K562 (cell line): ENCODE measurements around the gene PTBP3. TPM values are rescaled to one million over a fixed set of nuclear protein-coding genes. Genes with fewer than 3 reads are reported as not detected.

Experiments used
- ATAC-seq: fragments of 200-7000 bp; cut with Tn5 transposase; 3 replicates; pipeline ENCODE4 v1.9.1; 2020; ENCODE audit warnings: moderate library complexity
- BruUV-seq: library from RNA; stranded (reverse); fragments of 400-500 nt; replicated peaks from 2 replicates; lab custom pipeline; 2021; lab: Mats Ljungman, UMichigan
- CTCF ChIA-PET: fragments of 300-600 bp; formaldehyde crosslinking; extraction: SDS; loops from one replicate; lab custom pipeline; 2021; ENCODE audit warnings: low intra/inter-chr PET ratio; lab: Yijun Ruan, JAX
- POLR2A ChIA-PET: fragments of 300-600, 350-650 bp; sonication (Branson Sonifier 250); formaldehyde crosslinking; extraction: SDS; loops from one replicate; lab custom pipeline; 2021; ENCODE audit warnings: antibody characterized with exemption, inconsistent platforms; lab: Yijun Ruan, JAX
- DNase-seq, 4 experiments: peaks; one replicate each; pipeline versions ENCODE4 v3.0.0 to v3.0.0-alpha.2; 2011 to 2018; ENCODE audit warnings: low spot score in 3 of 4, mixed read lengths in 3 of 4; ENCODE audit errors: extremely low read depth in 1 of 4
- FAIRE-seq: peaks from 2 replicates; lab custom pipeline; 2011; peaks lifted over from hg19 to GRCh38; lab: Jason Lieb, UNC
- H2AFZ ChIP-seq: 2 replicates; pipeline ENCODE4 v1.6.0; 2011; ENCODE audit warnings: low read depth, low read length, control low read depth, inconsistent platforms
- H3K27ac ChIP-seq: fragments of 200-600 bp; 3 replicates; pipeline ENCODE4 v1.8.0; 2011; ENCODE audit warnings: low read depth, mild to moderate bottlenecking, control low read depth, inconsistent platforms, low read length, moderate library complexity, mixed read lengths; ENCODE audit errors: extremely low read depth
- H3K27me3 ChIP-seq, 2 experiments: fragments of 300-600 bp in 1 of 2; 2 replicates in 1 of 2; 3 replicates in 1 of 2; pipeline versions ENCODE4 v1.6.0 to v1.8.0; 2011; ENCODE audit warnings: inconsistent platforms in 2 of 2, low read length in 2 of 2, mild to moderate bottlenecking in 1 of 2, mixed read lengths in 1 of 2, moderate library complexity in 1 of 2; ENCODE audit not compliant: control insufficient read depth in 2 of 2, insufficient read depth in 2 of 2
- H3K36me3 ChIP-seq: fragments of 300-600 bp; 3 replicates; pipeline ENCODE4 v1.8.0; 2011; ENCODE audit warnings: mild to moderate bottlenecking, low read length, inconsistent platforms; ENCODE audit not compliant: control insufficient read depth, insufficient read depth
- H3K4me1 ChIP-seq, 2 experiments: fragments of 200-600 bp in 1 of 2; replicated peaks in 1 of 2; 2 replicates in 1 of 2; 3 replicates in 1 of 2; pipeline versions ENCODE4 v1.5.1 to v1.8.0; 2011; ENCODE audit warnings: inconsistent platforms in 2 of 2, low read length in 2 of 2, mild to moderate bottlenecking in 1 of 2, mixed read lengths in 1 of 2, moderate library complexity in 1 of 2; ENCODE audit not compliant: control insufficient read depth in 2 of 2, insufficient read depth in 2 of 2
- H3K4me2 ChIP-seq: 2 replicates; pipeline ENCODE4 v1.6.1; 2011; ENCODE audit warnings: low read length, control low read depth, inconsistent platforms, mixed read lengths; ENCODE audit not compliant: insufficient read depth
- H3K4me3 ChIP-seq: fragments of 200-600 bp; sonication (generic), shearing (Covaris generic); 2 replicates; pipeline ENCODE4 v1.5.1; 2016; ENCODE audit warnings: control low read depth, inconsistent platforms
- H3K79me2 ChIP-seq: fragments of 200-600 bp; 3 replicates; pipeline ENCODE4 v1.8.0; 2011; ENCODE audit warnings: low read length, inconsistent platforms; ENCODE audit not compliant: control insufficient read depth, insufficient read depth
- H3K9ac ChIP-seq, 2 experiments: 2 replicates each; pipeline versions ENCODE4 v1.6.0 to v1.6.1; 2011; ENCODE audit warnings: low read depth in 2 of 2, low read length in 2 of 2, control low read depth in 1 of 2, inconsistent platforms in 1 of 2, mild to moderate bottlenecking in 1 of 2, mixed read lengths in 1 of 2; ENCODE audit not compliant: insufficient read depth in 1 of 2
- H3K9me1 ChIP-seq: one replicate; pipeline ENCODE4 v1.6.0; 2011; ENCODE audit warnings: inconsistent platforms, mild to moderate bottlenecking, low read length, moderate library complexity; ENCODE audit not compliant: control insufficient read depth, insufficient read depth
- H3K9me3 ChIP-seq: replicated peaks from 2 replicates; pipeline ENCODE4 v1.5.1; 2011; ENCODE audit warnings: low read depth, low read length, inconsistent platforms; ENCODE audit not compliant: control insufficient read depth, insufficient read depth
- H4K20me1 ChIP-seq: replicated peaks from 2 replicates; pipeline ENCODE4 v1.6.1; 2011; ENCODE audit warnings: low read length, inconsistent platforms, mixed read lengths; ENCODE audit not compliant: control insufficient read depth, insufficient read depth
- CBFA2T3 ChIP-seq: fragments of 450-650 bp; IDR thresholded peaks from 2 replicates; pipeline ENCODE4 v1.6.1; 2017
- CC2D1A ChIP-seq: fragments of 450-650 bp; IDR thresholded peaks from 2 replicates; pipeline ENCODE4 v1.6.1; 2017; ENCODE audit warnings: mild to moderate bottlenecking
- CTCF ChIP-seq, 3 experiments: IDR thresholded peaks in 2 of 3; conservative IDR thresholded peaks in 1 of 3; 2 replicates each; pipeline ENCODE4 v1.5.1; 2011 to 2012; ENCODE audit warnings: low read length in 3 of 3, mild to moderate bottlenecking in 3 of 3, control low read depth in 2 of 3, improper control_type of control experiment in 1 of 3, inconsistent platforms in 1 of 3, low read depth in 1 of 3, mixed read lengths in 1 of 3, moderate library complexity in 1 of 3; ENCODE audit not compliant: insufficient read depth in 2 of 3
- FOXO4 ChIP-seq: fragments of 450-650 bp; formaldehyde crosslinking; IDR thresholded peaks from 2 replicates; pipeline ENCODE4 v1.4.0; 2020; ENCODE audit warnings: mild to moderate bottlenecking, moderate library complexity
- IFI16 ChIP-seq: fragments of 250-450 bp; sonication (Bioruptor Pico); IDR thresholded peaks from 2 replicates; pipeline ENCODE4 v2.1.2; 2022; ENCODE audit warnings: mild to moderate bottlenecking, inconsistent platforms
- ILF3 ChIP-seq: fragments of 450-650 bp; IDR thresholded peaks from 2 replicates; pipeline ENCODE4 v1.6.1; 2018; ENCODE audit warnings: antibody characterized with exemption, mild to moderate bottlenecking, moderate library complexity, borderline replicate concordance
- POLR2AphosphoS2 ChIP-seq: IDR thresholded peaks from 2 replicates; pipeline ENCODE4 v1.6.1; 2012; ENCODE audit warnings: low read length, improper control_type of control experiment
- TEAD4 ChIP-seq, 2 experiments: sonication (generic) in 1 of 2; formaldehyde crosslinking in 1 of 2; IDR thresholded peaks; 2 replicates each; pipeline versions ENCODE4 v1.6.1 to v1.8.0; 2012 to 2022; ENCODE audit warnings: borderline replicate concordance in 1 of 2, inconsistent platforms in 1 of 2, low read length in 1 of 2, mild to moderate bottlenecking in 1 of 2, missing genetic modification reagents in 1 of 2
- ZBTB40 ChIP-seq, 2 experiments: fragments of 450-650 bp in 1 of 2; sonication (generic) in 1 of 2; formaldehyde crosslinking in 1 of 2; IDR thresholded peaks; 2 replicates each; pipeline versions ENCODE4 v1.7.1 to v1.9.0; 2016 to 2022; ENCODE audit warnings: inconsistent platforms in 1 of 2, mild to moderate bottlenecking in 1 of 2, missing genetic modification reagents in 1 of 2
- WGBS: fragments of 100-300 bp; shearing (Covaris generic); methylation state at CpG from one replicate; pipeline ENCODE4 v1.1.6; 2016; ENCODE audit warnings: low coverage, mixed read lengths; ENCODE audit not compliant: insufficient coverage; ENCODE audit errors: missing lambda C conversion rate; 5-methylcytosine and 5-hydroxymethylcytosine counted together
- in situ Hi-C: fragments of 300-500 bp; cut with MboI; formaldehyde crosslinking; loops from 4 replicates; pipeline ENCODE4 v1.15.0; 2018; ENCODE audit warnings: inconsistent platforms, mixed read lengths
- intact Hi-C: fragments of 100-400 bp; cut with micrococcal nuclease; formaldehyde crosslinking; loops from 2 replicates; pipeline ENCODE4 v1.14.2; 2022
- polyA plus RNA-seq, 8 experiments: library from polyadenylated mRNA; depleted of rRNA in 4 of 8; stranded (reverse) in 5 of 8; unstranded in 3 of 8; fragments of >200 nt; fragmentation: Nextera tagmentation in 2 of 8; fragmentation: Illumina TruSeq in 1 of 8; extraction: Ambion mirVana in 2 of 8; extraction: Trizol in 1 of 8; gene quantifications; 2 replicates each; pipeline versions ENCODE4 v1.2.1 to v1.2.3, GENCODE V29; 2011 to 2014; ENCODE audit warnings: inconsistent platforms in 1 of 8, missing spikeins in 1 of 8
- total RNA-seq, 7 experiments: library from RNA; depleted of rRNA in 6 of 7; stranded (reverse); fragments of >200 nt in 6 of 7; fragmentation: Illumina TruSeq in 2 of 7; extraction: Trizol in 2 of 7; gene quantifications; 2 replicates each; pipeline versions ENCODE4 v1.2.1 to v1.2.3, GENCODE V29; 2011 to 2021; ENCODE audit warnings: low replicate concordance in 1 of 7

Gene PTBP3
- total and polyA plus RNA-seq, 9 of the 15 experiments (the other 6 are each of a cell fraction or from before 2014, with no cell fraction given): 22.4 to 132 (median 68.0) TPM

- DNase-seq: peak in 1 of 4 experiments; percentile 45
- no peak for FAIRE-seq
- ChIA-PET POLR2A (interaction anchor here (0.6 to 1.7 kb wide), 2 partner anchors 11 to 100 kb away, joined by 5 to 9 read pairs; no protein-coding TSS in a partner anchor), CTCF (no interaction called here)
- no peaks in the 10 kb centered on the region for H3K9me1 ChIP-seq
- H2AFZ ChIP-seq: no peak overlapping the region
- no peak overlapping the region for H3K4me3 ChIP-seq
- no peaks in the 10 kb centered on the region; the same call in 2 of the 3 replicates for H3K36me3 ChIP-seq
- WGBS: 3% methylated on average over 3 of the region's 3 CpGs
- H4K20me1 ChIP-seq: no peaks in the 10 kb centered on the region
- intact Hi-C loops (loop anchor here (5.0 kb wide), 1 partner anchor 193 kb away; no protein-coding TSS in a partner anchor), in situ Hi-C loops (no loop called here)
- BruUV-seq: no TSS peak
- peaks cover 10 to 25% of the 10 kb centered on the region in 2 experiments; a peak in 4 of 5 replicates for H3K4me1 ChIP-seq
- no peaks in the 10 kb centered on the region for H3K27me3 ChIP-seq
- no peaks in the 10 kb centered on the region for H3K9me3 ChIP-seq
- no peak overlapping the region for H3K4me2 ChIP-seq
- H3K27ac ChIP-seq: no peak overlapping the region
- H3K79me2 ChIP-seq: no peaks in the 10 kb centered on the region
- no peak overlapping the region for H3K9ac ChIP-seq
- ATAC-seq: no peak
- TF ChIP-seq TEAD4 (IDR thresholded peaks at IDR 0.05; ENCODE audit: low read length) (peak; percentile 71), TEAD4 (CRISPR knock-in tag; IDR thresholded peaks at IDR 0.05; ENCODE audit: borderline replicate concordance) (no peak), IFI16 (CRISPR knock-in tag) (no peak), ILF3 (no peak), ZBTB40 (IDR thresholded peaks at IDR 0.05) (no peak), ZBTB40 (CRISPR knock-in tag; IDR thresholded peaks at IDR 0.05) (no peak), CC2D1A (no peak), POLR2AphosphoS2 (no peak), CTCF (IDR thresholded peaks at IDR 0.05 in 2 of 3, conservative IDR thresholded peaks at IDR 0.05 in 1 of 3; ENCODE audit: insufficient read depth in 2 of 3, low read depth in 1 of 3, low read length in 3 of 3) (no peak), CBFA2T3 (peak; percentile 75), FOXO4 (CRISPR knock-in tag) (no peak)
Observed at GRCh38 chr9:112184221-112184620, 149.2 kb downstream of the PTBP3 start.
